PFSK-1 (cell line): Measurements from ENCODE around the gene SARDH.

ENCODE experiments used
- POLR2AphosphoS5 ChIP-seq: IDR thresholded peaks from 2 replicates; pipeline ENCODE4 v1.6.1; 2012; ENCODE audit warnings: low read depth, mild to moderate bottlenecking, control low read depth, low read length, moderate library complexity
- REST ChIP-seq, 2 experiments: IDR thresholded peaks; 2 replicates each; pipeline versions ENCODE4 v1.6.1 to v1.8.0; 2011 to 2012; ENCODE audit warnings: low read depth in 2 of 2, low read length in 2 of 2, control low read depth in 1 of 2, inconsistent platforms in 1 of 2, mild to moderate bottlenecking in 1 of 2, moderate library complexity in 1 of 2; ENCODE audit not compliant: insufficient read depth in 1 of 2
- SIN3A ChIP-seq: IDR thresholded peaks from 2 replicates; pipeline ENCODE4 v1.6.1; 2012; ENCODE audit warnings: mild to moderate bottlenecking, low read length, moderate library complexity, borderline replicate concordance; ENCODE audit not compliant: insufficient read depth
- TAF1 ChIP-seq: IDR thresholded peaks from 2 replicates; pipeline ENCODE4 v1.6.1; 2012; ENCODE audit warnings: low read length, control low read depth, borderline replicate concordance; ENCODE audit not compliant: insufficient read depth

GRCh38 chr9:133773889-133774655 is 35.9 kb upstream of the SARDH start:
- TF ChIP-seq REST (IDR thresholded peaks at IDR 0.05; ENCODE audit: insufficient read depth in 1 of 2, low read depth in 2 of 2, low read length in 2 of 2): no peak
- TF ChIP-seq POLR2AphosphoS5: no peak
- no peak for TF ChIP-seq SIN3A
- no peak for TF ChIP-seq TAF1
